Measurements from ENCODE around the gene FAM163B.

- TF ChIP-seq CTCF (IDR thresholded peaks at IDR 0.05; ENCODE audit: low read length) = no peak
- no peak for TF ChIP-seq EZH2 (optimal IDR thresholded peaks at IDR 0.05; ENCODE audit: low read depth, low read length)
These were observed 48.0 kb upstream of the FAM163B start for GRCh38 chr9:133657120-133657661.

All from MM.1S (cell line).